ENCODE measurements around the gene SCAF1. TPM values are rescaled to one million over a fixed set of nuclear protein-coding genes. Genes with fewer than 3 reads are reported as not detected.

The SCAF1 gene
- total RNA-seq, 4 donors from 2014 or later: 8.8 to 76.9 (median 11.4) TPM

GRCh38 chr19:49639401-49640112 is 2.5 kb upstream of the SCAF1 start:
- TF ChIP-seq POLR2A (IDR thresholded peaks at IDR 0.05) (peak in 1 of 2 donors; percentile 57), CTCF (IDR thresholded peaks at IDR 0.05) (no peak)
- no peaks in the 10 kb centered on the region for H3K27me3 ChIP-seq
- intact Hi-C loops (cut with DNase I; ENCODE audit: low total_unique reads): no loop called here
- no peaks in the 10 kb centered on the region for H3K9me3 ChIP-seq
- peak overlapping the region; percentile 97 to 99 for H3K27ac ChIP-seq
- peak; percentile 52 to 63 for DNase-seq
- H3K4me1 ChIP-seq: peaks cover 4 to 14% of the 10 kb centered on the region in 2 donors
- H3K36me3 ChIP-seq: no peaks in the 10 kb centered on the region
- peak overlapping the region; percentile 72 to 73 for H3K4me3 ChIP-seq

- H3K27ac ChIP-seq: peak within 1 kb of the TSS; percentile 97 to 99
- TF ChIP-seq POLR2A (IDR thresholded peaks at IDR 0.05) (peak; percentile 75 to 93), CTCF (IDR thresholded peaks at IDR 0.05) (peak in 1 of 4 experiments; percentile 25)
- peak; percentile 99 to 100 for DNase-seq
- H3K36me3 ChIP-seq: no peaks in the 10 kb centered on the region
- H3K4me1 ChIP-seq: peaks cover 4 to 14% of the 10 kb centered on the region in 2 donors
- no peaks in the 10 kb centered on the region for H3K27me3 ChIP-seq
- no peaks in the 10 kb centered on the region for H3K9me3 ChIP-seq
- peak within 1 kb of the TSS; percentile 72 to 91 for H3K4me3 ChIP-seq
- intact Hi-C loops (cut with DNase I; ENCODE audit: low total_unique reads): no loop called here
These were observed 1.7 kb upstream of the SCAF1 start, which contains the start of gene RRAS for GRCh38 chr19:49640113-49640898. Gene RRAS (minus strand): TSS chr19:49640143. CDS start chr19:49640098, 45 bp downstream.

GRCh38 chr19:49642492-49643035 is 555 bp downstream of the SCAF1 start:
- Histone ChIP-seq H3K27me3 (no peaks in the 10 kb centered on the region), H3K9me3 (no peaks in the 10 kb centered on the region), H3K36me3 (no peaks in the 10 kb centered on the region), H3K4me3 (peak overlapping the region; percentile 91 to 98), H3K27ac (peak overlapping the region; percentile 83 to 97), H3K4me1 (peaks cover 4 to 14% of the 10 kb centered on the region in 2 donors)
- intact Hi-C loops (cut with DNase I; ENCODE audit: low total_unique reads): no loop called here
- DNase-seq: no peak
- no peak for TF ChIP-seq CTCF (IDR thresholded peaks at IDR 0.05)
- TF ChIP-seq POLR2A (IDR thresholded peaks at IDR 0.05): no peak

GRCh38 chr19:49643466-49643865 is 1.5 kb downstream of the SCAF1 start:
- peaks cover 4 to 14% of the 10 kb centered on the region in 2 donors for H3K4me1 ChIP-seq
- TF ChIP-seq CTCF (IDR thresholded peaks at IDR 0.05): no peak
- TF ChIP-seq POLR2A (IDR thresholded peaks at IDR 0.05): no peak
- no peaks in the 10 kb centered on the region for H3K36me3 ChIP-seq
- intact Hi-C loops (cut with DNase I; ENCODE audit: low total_unique reads): no loop called here
- no peak for DNase-seq
- H3K4me3 ChIP-seq: no peak overlapping the region
- no peaks in the 10 kb centered on the region for H3K9me3 ChIP-seq
- peak overlapping the region in 1 of 2 donors; percentile 83 for H3K27ac ChIP-seq
- H3K27me3 ChIP-seq: no peaks in the 10 kb centered on the region

Data from uterus (tissue), 4 donors.